HepG2 (cell line): Measurements from ENCODE around the gene EIF5. TPM values are rescaled to one million over a fixed set of nuclear protein-coding genes. Genes with fewer than 3 reads are reported as not detected.

ENCODE experiments used
- ATF1 ChIP-seq: IDR thresholded peaks from 2 replicates; pipeline ENCODE4 v1.6.1; 2016; ENCODE audit warnings: mild to moderate bottlenecking, control low read depth
- CBFB ChIP-seq: sonication (generic); formaldehyde crosslinking; IDR thresholded peaks from 2 replicates; pipeline ENCODE4 v1.4.0; 2020; ENCODE audit warnings: missing genetic modification reagents
- CHD2 ChIP-seq: IDR thresholded peaks from 2 replicates; pipeline ENCODE4 v1.6.1; 2011; ENCODE audit warnings: low read depth, low read length, improper control_type of control experiment
- IKZF1 ChIP-seq: fragments of 450-650 bp; IDR thresholded peaks from 2 replicates; pipeline ENCODE4 v1.7.1; 2016
- SALL1 ChIP-seq: sonication (generic); formaldehyde crosslinking; IDR thresholded peaks from 2 replicates; pipeline ENCODE4 v1.8.0; 2022; ENCODE audit warnings: mild to moderate bottlenecking, missing genetic modification reagents
- SPEN ChIP-seq: sonication (generic); formaldehyde crosslinking; IDR thresholded peaks from 2 replicates; pipeline ENCODE4 v1.5.1; 2020; ENCODE audit warnings: low read depth, mild to moderate bottlenecking, missing genetic modification reagents
- THAP11 ChIP-seq: IDR thresholded peaks from 2 replicates; pipeline ENCODE4 v1.6.1; 2016; ENCODE audit warnings: missing biosample characterization, missing genetic modification reagents
- ZNF234 ChIP-seq: sonication (generic); formaldehyde crosslinking; conservative IDR thresholded peaks from 2 replicates; pipeline ENCODE4 v1.5.1; 2020; ENCODE audit warnings: mild to moderate bottlenecking, missing genetic modification reagents
- ZNF430 ChIP-seq: sonication (generic); formaldehyde crosslinking; IDR thresholded peaks from 2 replicates; pipeline ENCODE4 v1.9.0; 2021; ENCODE audit warnings: mild to moderate bottlenecking, missing genetic modification reagents
- ZNF546 ChIP-seq: sonication (generic); formaldehyde crosslinking; conservative IDR thresholded peaks from 2 replicates; pipeline ENCODE4 v1.8.1; 2023; ENCODE audit warnings: mild to moderate bottlenecking, missing genetic modification reagents
- ZNF775 ChIP-seq: sonication (generic); formaldehyde crosslinking; IDR thresholded peaks from 2 replicates; pipeline ENCODE4 v1.4.0; 2020; ENCODE audit warnings: missing genetic modification reagents, mild to moderate bottlenecking, moderate library complexity, borderline replicate concordance
- ZNF83 ChIP-seq: sonication (generic); formaldehyde crosslinking; IDR thresholded peaks from 2 replicates; pipeline ENCODE4 v1.4.0; 2020; ENCODE audit warnings: missing genetic modification reagents, mild to moderate bottlenecking, borderline replicate concordance
- polyA plus RNA-seq, 8 experiments: library from polyadenylated mRNA; depleted of rRNA in 3 of 8; stranded (reverse) in 7 of 8; unstranded in 1 of 8; fragments of >200 nt; fragmentation: Illumina TruSeq in 4 of 8; extraction: Trizol in 4 of 8; gene quantifications; 2 replicates each; pipeline versions ENCODE4 v1.2.1 to v1.2.3, GENCODE V29; 2011 to 2016; ENCODE audit warnings: low read depth in 4 of 8, missing spikeins in 1 of 8, mixed read lengths in 1 of 8; ENCODE audit not compliant: insufficient read depth in 1 of 8
- total RNA-seq, 5 experiments: library from RNA; depleted of rRNA; stranded (reverse); fragments of >200 nt; fragmentation: Illumina TruSeq; extraction: Trizol; gene quantifications; 2 replicates each; pipeline ENCODE4 v1.2.3, GENCODE V29; 2016; ENCODE audit warnings: low read depth in 1 of 5
- TF ChIP-seq, protein P1 (sequence below): IDR thresholded peaks from 2 replicates; pipeline ENCODE4 v1.6.1; 2016; ENCODE audit warnings: low read depth, control low read depth
- TF ChIP-seq, protein P2 (sequence below): IDR thresholded peaks from 2 replicates; pipeline ENCODE4 v1.6.1; 2012; ENCODE audit warnings: low read length, improper control_type of control experiment
- TF ChIP-seq, protein P3 (sequence below): sonication (generic); formaldehyde crosslinking; IDR thresholded peaks from 2 replicates; pipeline ENCODE4 v1.4.0; 2020; ENCODE audit warnings: missing genetic modification reagents, borderline replicate concordance
- TF ChIP-seq, protein P4 (sequence below): sonication (generic); formaldehyde crosslinking; IDR thresholded peaks from 2 replicates; pipeline ENCODE4 v1.4.0; 2020; ENCODE audit warnings: low read depth, mild to moderate bottlenecking, missing genetic modification reagents
- TF ChIP-seq, protein P5 (sequence below): sonication (generic); formaldehyde crosslinking; IDR thresholded peaks from 2 replicates; pipeline ENCODE4 v1.4.0; 2020; ENCODE audit warnings: mild to moderate bottlenecking, low read depth, missing genetic modification reagents

The EIF5 gene
- total and polyA plus RNA-seq, 2 of the 13 experiments (the other 11 are each of a cell fraction or from before 2014, with no cell fraction given) = 189 to 281 TPM

DNA sequence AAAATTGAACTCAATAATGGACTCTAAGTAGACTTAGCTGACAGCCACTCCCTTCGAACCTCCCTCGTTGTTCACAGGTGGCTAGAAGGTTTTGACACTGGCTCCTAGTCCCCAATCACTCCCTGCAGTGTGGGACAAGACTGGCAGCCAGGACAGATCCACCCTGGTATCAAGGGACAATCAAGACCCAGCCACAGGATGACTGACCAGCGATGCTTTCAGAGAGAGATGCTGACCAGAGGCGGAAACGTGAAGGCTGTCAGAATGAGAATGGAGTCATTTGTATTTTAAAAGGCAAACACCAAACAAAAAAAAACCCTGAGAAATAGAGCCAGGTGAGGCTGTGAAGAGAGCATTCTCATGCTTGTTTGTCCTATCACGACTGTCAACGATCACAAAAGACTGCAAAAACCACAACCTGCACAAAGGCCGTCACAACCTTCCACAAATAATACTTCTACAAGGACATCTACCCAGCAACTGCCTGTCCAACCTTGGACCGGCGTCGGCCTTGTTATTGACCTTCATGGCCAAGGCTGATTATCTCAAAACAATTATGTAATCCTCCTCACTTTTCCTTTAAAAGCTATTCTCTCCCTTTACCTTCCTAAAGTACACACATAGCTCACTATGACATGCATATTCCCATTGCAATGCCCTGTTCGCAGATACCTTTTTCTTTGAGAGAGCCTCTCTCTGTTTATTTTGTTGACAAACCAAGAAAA, 13.2 kb downstream of the EIF5 start (continued):
- TF ChIP-seq, protein P1, sequence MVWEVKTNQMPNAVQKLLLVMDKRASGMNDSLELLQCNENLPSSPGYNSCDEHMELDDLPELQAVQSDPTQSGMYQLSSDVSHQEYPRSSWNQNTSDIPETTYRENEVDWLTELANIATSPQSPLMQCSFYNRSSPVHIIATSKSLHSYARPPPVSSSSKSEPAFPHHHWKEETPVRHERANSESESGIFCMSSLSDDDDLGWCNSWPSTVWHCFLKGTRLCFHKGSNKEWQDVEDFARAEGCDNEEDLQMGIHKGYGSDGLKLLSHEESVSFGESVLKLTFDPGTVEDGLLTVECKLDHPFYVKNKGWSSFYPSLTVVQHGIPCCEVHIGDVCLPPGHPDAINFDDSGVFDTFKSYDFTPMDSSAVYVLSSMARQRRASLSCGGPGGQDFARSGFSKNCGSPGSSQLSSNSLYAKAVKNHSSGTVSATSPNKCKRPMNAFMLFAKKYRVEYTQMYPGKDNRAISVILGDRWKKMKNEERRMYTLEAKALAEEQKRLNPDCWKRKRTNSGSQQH (CRISPR knock-in tag) = no peak
- TF ChIP-seq CHD2 = no peak
- TF ChIP-seq, protein P2, sequence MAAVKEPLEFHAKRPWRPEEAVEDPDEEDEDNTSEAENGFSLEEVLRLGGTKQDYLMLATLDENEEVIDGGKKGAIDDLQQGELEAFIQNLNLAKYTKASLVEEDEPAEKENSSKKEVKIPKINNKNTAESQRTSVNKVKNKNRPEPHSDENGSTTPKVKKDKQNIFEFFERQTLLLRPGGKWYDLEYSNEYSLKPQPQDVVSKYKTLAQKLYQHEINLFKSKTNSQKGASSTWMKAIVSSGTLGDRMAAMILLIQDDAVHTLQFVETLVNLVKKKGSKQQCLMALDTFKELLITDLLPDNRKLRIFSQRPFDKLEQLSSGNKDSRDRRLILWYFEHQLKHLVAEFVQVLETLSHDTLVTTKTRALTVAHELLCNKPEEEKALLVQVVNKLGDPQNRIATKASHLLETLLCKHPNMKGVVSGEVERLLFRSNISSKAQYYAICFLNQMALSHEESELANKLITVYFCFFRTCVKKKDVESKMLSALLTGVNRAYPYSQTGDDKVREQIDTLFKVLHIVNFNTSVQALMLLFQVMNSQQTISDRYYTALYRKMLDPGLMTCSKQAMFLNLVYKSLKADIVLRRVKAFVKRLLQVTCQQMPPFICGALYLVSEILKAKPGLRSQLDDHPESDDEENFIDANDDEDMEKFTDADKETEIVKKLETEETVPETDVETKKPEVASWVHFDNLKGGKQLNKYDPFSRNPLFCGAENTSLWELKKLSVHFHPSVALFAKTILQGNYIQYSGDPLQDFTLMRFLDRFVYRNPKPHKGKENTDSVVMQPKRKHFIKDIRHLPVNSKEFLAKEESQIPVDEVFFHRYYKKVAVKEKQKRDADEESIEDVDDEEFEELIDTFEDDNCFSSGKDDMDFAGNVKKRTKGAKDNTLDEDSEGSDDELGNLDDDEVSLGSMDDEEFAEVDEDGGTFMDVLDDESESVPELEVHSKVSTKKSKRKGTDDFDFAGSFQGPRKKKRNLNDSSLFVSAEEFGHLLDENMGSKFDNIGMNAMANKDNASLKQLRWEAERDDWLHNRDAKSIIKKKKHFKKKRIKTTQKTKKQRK = no peak
- TF ChIP-seq, protein P3, sequence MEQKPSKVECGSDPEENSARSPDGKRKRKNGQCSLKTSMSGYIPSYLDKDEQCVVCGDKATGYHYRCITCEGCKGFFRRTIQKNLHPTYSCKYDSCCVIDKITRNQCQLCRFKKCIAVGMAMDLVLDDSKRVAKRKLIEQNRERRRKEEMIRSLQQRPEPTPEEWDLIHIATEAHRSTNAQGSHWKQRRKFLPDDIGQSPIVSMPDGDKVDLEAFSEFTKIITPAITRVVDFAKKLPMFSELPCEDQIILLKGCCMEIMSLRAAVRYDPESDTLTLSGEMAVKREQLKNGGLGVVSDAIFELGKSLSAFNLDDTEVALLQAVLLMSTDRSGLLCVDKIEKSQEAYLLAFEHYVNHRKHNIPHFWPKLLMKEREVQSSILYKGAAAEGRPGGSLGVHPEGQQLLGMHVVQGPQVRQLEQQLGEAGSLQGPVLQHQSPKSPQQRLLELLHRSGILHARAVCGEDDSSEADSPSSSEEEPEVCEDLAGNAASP (CRISPR knock-in tag) = peak; percentile 70; the same call in 1 of the 2 replicates
- no peak for TF ChIP-seq CBFB (CRISPR knock-in tag)
- TF ChIP-seq SALL1 (CRISPR knock-in tag) = peak; percentile 48; the same call in 1 of the 2 replicates
- no peak for TF ChIP-seq ZNF546 (CRISPR knock-in tag)
- TF ChIP-seq SPEN (CRISPR knock-in tag) = no peak
- TF ChIP-seq ZNF775 = no peak
- TF ChIP-seq THAP11 (CRISPR knock-in tag) = 0 out of 2 replicates have a peak, but pooled peaks have one; percentile 24
- TF ChIP-seq ZNF83 (CRISPR knock-in tag) = no peak
- no peak for TF ChIP-seq ZNF234 (CRISPR knock-in tag)
- TF ChIP-seq ATF1 (CRISPR knock-in tag) = no peak
- TF ChIP-seq, protein P4, sequence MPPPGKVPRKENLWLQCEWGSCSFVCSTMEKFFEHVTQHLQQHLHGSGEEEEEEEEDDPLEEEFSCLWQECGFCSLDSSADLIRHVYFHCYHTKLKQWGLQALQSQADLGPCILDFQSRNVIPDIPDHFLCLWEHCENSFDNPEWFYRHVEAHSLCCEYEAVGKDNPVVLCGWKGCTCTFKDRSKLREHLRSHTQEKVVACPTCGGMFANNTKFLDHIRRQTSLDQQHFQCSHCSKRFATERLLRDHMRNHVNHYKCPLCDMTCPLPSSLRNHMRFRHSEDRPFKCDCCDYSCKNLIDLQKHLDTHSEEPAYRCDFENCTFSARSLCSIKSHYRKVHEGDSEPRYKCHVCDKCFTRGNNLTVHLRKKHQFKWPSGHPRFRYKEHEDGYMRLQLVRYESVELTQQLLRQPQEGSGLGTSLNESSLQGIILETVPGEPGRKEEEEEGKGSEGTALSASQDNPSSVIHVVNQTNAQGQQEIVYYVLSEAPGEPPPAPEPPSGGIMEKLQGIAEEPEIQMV = no peak
- no peak for TF ChIP-seq IKZF1
- TF ChIP-seq, protein P5, sequence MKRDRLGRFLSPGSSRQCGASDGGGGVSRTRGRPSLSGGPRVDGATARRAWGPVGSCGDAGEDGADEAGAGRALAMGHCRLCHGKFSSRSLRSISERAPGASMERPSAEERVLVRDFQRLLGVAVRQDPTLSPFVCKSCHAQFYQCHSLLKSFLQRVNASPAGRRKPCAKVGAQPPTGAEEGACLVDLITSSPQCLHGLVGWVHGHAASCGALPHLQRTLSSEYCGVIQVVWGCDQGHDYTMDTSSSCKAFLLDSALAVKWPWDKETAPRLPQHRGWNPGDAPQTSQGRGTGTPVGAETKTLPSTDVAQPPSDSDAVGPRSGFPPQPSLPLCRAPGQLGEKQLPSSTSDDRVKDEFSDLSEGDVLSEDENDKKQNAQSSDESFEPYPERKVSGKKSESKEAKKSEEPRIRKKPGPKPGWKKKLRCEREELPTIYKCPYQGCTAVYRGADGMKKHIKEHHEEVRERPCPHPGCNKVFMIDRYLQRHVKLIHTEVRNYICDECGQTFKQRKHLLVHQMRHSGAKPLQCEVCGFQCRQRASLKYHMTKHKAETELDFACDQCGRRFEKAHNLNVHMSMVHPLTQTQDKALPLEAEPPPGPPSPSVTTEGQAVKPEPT (CRISPR knock-in tag) = no peak
- TF ChIP-seq ZNF430 = no peak
